Neural progenitor cell (in vitro differentiated cells): ENCODE measurements around the gene ELMO1. TPM values are rescaled to one million over a fixed set of nuclear protein-coding genes. Genes with fewer than 3 reads are reported as not detected.

Source experiments
- DNase-seq: peaks from one replicate; pipeline ENCODE4 v3.0.0-alpha.2; 2016; ENCODE audit warnings: low spot score
- H2AFZ ChIP-seq: fragments of 200-600 bp; sonication (generic); replicated peaks from 2 replicates; pipeline ENCODE4 v1.6.1; 2016; ENCODE audit warnings: antibody characterized with exemption
- H3F3A ChIP-seq: fragments of 200-600 bp; sonication (generic); 2 replicates; pipeline ENCODE4 v1.6.1; 2016; ENCODE audit warnings: antibody characterized with exemption, low read depth
- H3K27ac ChIP-seq: fragments of 200-600 bp; sonication (generic); 2 replicates; pipeline ENCODE4 v1.5.1; 2016; ENCODE audit warnings: mild to moderate bottlenecking
- H3K27me3 ChIP-seq: fragments of 200-600 bp; sonication (generic); 2 replicates; pipeline ENCODE4 v1.6.1; 2016; ENCODE audit warnings: mild to moderate bottlenecking, moderate library complexity
- H3K36me3 ChIP-seq: fragments of 200-600 bp; sonication (generic); 2 replicates; pipeline ENCODE4 v1.5.1; 2016
- H3K4me1 ChIP-seq: fragments of 200-600 bp; sonication (generic); 2 replicates; pipeline ENCODE4 v1.6.1; 2016; ENCODE audit warnings: mixed run types
- H3K4me2 ChIP-seq: fragments of 200-600 bp; sonication (generic); 2 replicates; pipeline ENCODE4 v1.6.1; 2016
- H3K4me3 ChIP-seq: fragments of 200-600 bp; sonication (generic); 2 replicates; pipeline ENCODE4 v1.5.1; 2016
- H3K79me2 ChIP-seq: fragments of 200-600 bp; sonication (generic); 2 replicates; pipeline ENCODE4 v1.6.1; 2016; ENCODE audit warnings: low read depth
- H3K9ac ChIP-seq: fragments of 200-600 bp; sonication (generic); 2 replicates; pipeline ENCODE4 v1.6.1; 2016
- H3K9me3 ChIP-seq: fragments of 200-600 bp; sonication (generic); 2 replicates; pipeline ENCODE4 v1.5.1; 2016; ENCODE audit warnings: low read depth
- H4K20me1 ChIP-seq: fragments of 200-600 bp; sonication (generic); 2 replicates; pipeline ENCODE4 v1.6.1; 2016; ENCODE audit warnings: low read depth
- H3K27ac Mint-ChIP-seq: 3 replicates; pipeline ENCODE4 v1.8.0; 2021; ENCODE audit warnings: mixed read lengths
- H3K27me3 Mint-ChIP-seq: 2 replicates; pipeline ENCODE4 v1.8.0; 2022; ENCODE audit warnings: low read depth, mild to moderate bottlenecking, inconsistent platforms, moderate library complexity, mixed read lengths; ENCODE audit not compliant: insufficient read depth
- H3K36me3 Mint-ChIP-seq: 3 replicates; pipeline ENCODE4 v1.8.0; 2021; ENCODE audit warnings: mixed read lengths
- H3K4me1 Mint-ChIP-seq: 3 replicates; pipeline ENCODE4 v1.8.0; 2021; ENCODE audit warnings: mixed read lengths
- H3K4me3 Mint-ChIP-seq: 3 replicates; pipeline ENCODE4 v1.8.0; 2021; ENCODE audit warnings: mild to moderate bottlenecking, moderate library complexity, mixed read lengths
- H3K9me3 Mint-ChIP-seq: 3 replicates; pipeline ENCODE4 v1.8.0; 2020; ENCODE audit warnings: mixed read lengths
- CTCF ChIP-seq: fragments of 200-600 bp; sonication (generic); IDR thresholded peaks from 2 replicates; pipeline ENCODE4 v1.5.1; 2017; ENCODE audit warnings: antibody characterized with exemption, mild to moderate bottlenecking
- EZH2 ChIP-seq: fragments of 200-600 bp; sonication (generic); IDR thresholded peaks from 2 replicates; pipeline ENCODE4 v1.6.1; 2017; ENCODE audit warnings: antibody characterized with exemption, mild to moderate bottlenecking, moderate library complexity
- EZH2phosphoT487 ChIP-seq: fragments of 200-600 bp; sonication (generic); IDR thresholded peaks from 2 replicates; pipeline ENCODE4 v1.6.1; 2017; ENCODE audit warnings: antibody characterized with exemption
- total RNA-seq: library from RNA; depleted of rRNA; stranded (reverse); fragments of >200 nt; gene quantifications from 2 replicates; pipeline ENCODE4 v1.2.3, GENCODE V29; 2015; ENCODE audit warnings: low replicate concordance

Gene ELMO1
- total RNA-seq, 1 donor from 2014 or later: 22.0 TPM

GRCh38 chr7:37187179-37187578 lies 261.5 kb downstream of the ELMO1 start:
- H3K9me3 ChIP-seq: no peaks in the 10 kb centered on the region
- TF ChIP-seq CTCF (no peak), EZH2 (no peak), EZH2phosphoT487 (no peak)
- H3F3A ChIP-seq: no peaks in the 10 kb centered on the region
- H3K79me2 ChIP-seq: no peaks in the 10 kb centered on the region
- H4K20me1 ChIP-seq: no peaks in the 10 kb centered on the region
- H3K27me3 ChIP-seq: no peaks in the 10 kb centered on the region
- no peaks in the 10 kb centered on the region for H3K36me3 ChIP-seq
- no peak overlapping the region for H3K4me3 ChIP-seq
- H3K9ac ChIP-seq: no peak overlapping the region
- no peak overlapping the region for H3K4me2 ChIP-seq
- Mint-ChIP-seq H3K27ac (no peak overlapping the region), H3K27me3 (no peaks in the 10 kb centered on the region), H3K4me3 (no peak overlapping the region), H3K36me3 (peaks cover 1% of the 10 kb centered on the region), H3K4me1 (no peaks in the 10 kb centered on the region), H3K9me3 (peaks cover 2% of the 10 kb centered on the region)
- H3K27ac ChIP-seq: no peak overlapping the region
- DNase-seq: no peak
- H2AFZ ChIP-seq: no peak overlapping the region
- peaks cover 5% of the 10 kb centered on the region for H3K4me1 ChIP-seq

- H3K36me3 Mint-ChIP-seq: peaks cover 1% of the 10 kb centered on the region
These were observed 261.9 kb downstream of the ELMO1 start for GRCh38 chr7:37186753-37187152.

GRCh38 chr7:37181550-37181932 lies 267.1 kb downstream of the ELMO1 start:
- peaks cover 17% of the 10 kb centered on the region for H3K4me1 Mint-ChIP-seq
- Histone ChIP-seq H3K9ac (no peak overlapping the region), H3F3A (no peaks in the 10 kb centered on the region), H3K4me3 (no peak overlapping the region), H3K4me1 (peaks cover 5% of the 10 kb centered on the region), H3K27ac (no peak overlapping the region), H2AFZ (no peak overlapping the region), H4K20me1 (no peaks in the 10 kb centered on the region), H3K4me2 (no peak overlapping the region), H3K27me3 (no peaks in the 10 kb centered on the region), H3K79me2 (no peaks in the 10 kb centered on the region), H3K36me3 (no peaks in the 10 kb centered on the region), H3K9me3 (no peaks in the 10 kb centered on the region)
- no peak for DNase-seq
- no peak for TF ChIP-seq CTCF
- no peak for TF ChIP-seq EZH2phosphoT487
- TF ChIP-seq EZH2: no peak
- no peak overlapping the region for H3K27ac Mint-ChIP-seq
- peaks cover 7% of the 10 kb centered on the region for H3K9me3 Mint-ChIP-seq
- H3K36me3 Mint-ChIP-seq: peaks cover 4% of the 10 kb centered on the region
- H3K27me3 Mint-ChIP-seq: peaks cover 2% of the 10 kb centered on the region
- H3K4me3 Mint-ChIP-seq: no peak overlapping the region

More at GRCh38 chr7:37186753-37187152, 261.9 kb downstream of the ELMO1 start:
- H3K27me3 Mint-ChIP-seq: no peaks in the 10 kb centered on the region
- Histone ChIP-seq H3F3A (no peaks in the 10 kb centered on the region), H3K9ac (no peak overlapping the region), H3K79me2 (no peaks in the 10 kb centered on the region), H3K4me3 (no peak overlapping the region), H3K27me3 (no peaks in the 10 kb centered on the region), H3K36me3 (no peaks in the 10 kb centered on the region), H3K4me1 (peaks cover 5% of the 10 kb centered on the region), H3K4me2 (no peak overlapping the region), H4K20me1 (no peaks in the 10 kb centered on the region), H3K27ac (no peak overlapping the region), H3K9me3 (no peaks in the 10 kb centered on the region), H2AFZ (no peak overlapping the region)
- H3K4me3 Mint-ChIP-seq: no peak overlapping the region
- no peak overlapping the region for H3K27ac Mint-ChIP-seq
- no peak for DNase-seq
- H3K4me1 Mint-ChIP-seq: no peaks in the 10 kb centered on the region
- TF ChIP-seq EZH2 (no peak), EZH2phosphoT487 (no peak), CTCF (no peak)
- peaks cover 2% of the 10 kb centered on the region for H3K9me3 Mint-ChIP-seq
